NCI-H1436 treated with DMSO at 0.1 percent for 48 hours (cell line): Measurements from ENCODE around the gene KCNJ12.
"Not testable (repeated sequence)": the region's sequence is repeated elsewhere in the genome, so short reads cannot be mapped to it uniquely, and the experiment has no call there.

Source experiments
- DNase-seq: peaks from one replicate; lab custom pipeline; 2025; lab: John Stamatoyannopoulos, UW

The KCNJ12 gene

DNA sequence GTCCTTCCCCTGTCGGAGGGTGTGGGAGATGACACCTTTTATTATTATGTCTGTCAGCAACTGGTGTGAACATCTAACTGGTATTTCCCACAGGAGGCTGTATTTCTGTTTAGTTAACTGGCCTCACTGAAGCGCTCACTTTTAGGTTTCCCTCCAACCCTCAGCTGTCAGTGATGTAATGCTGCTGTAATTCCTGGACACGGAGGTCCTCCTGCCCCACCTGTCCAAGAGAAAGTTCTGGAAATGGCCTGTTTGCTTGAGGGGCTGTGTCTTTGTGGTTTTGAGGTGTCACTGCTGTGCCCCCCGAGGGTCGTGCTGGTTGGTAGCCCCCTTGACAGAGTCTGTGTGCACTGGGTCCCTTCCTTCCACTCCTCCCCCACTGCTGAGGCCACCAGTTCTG, 11.5 kb downstream of the KCNJ12 start:
- no peak for DNase-seq

DNA sequence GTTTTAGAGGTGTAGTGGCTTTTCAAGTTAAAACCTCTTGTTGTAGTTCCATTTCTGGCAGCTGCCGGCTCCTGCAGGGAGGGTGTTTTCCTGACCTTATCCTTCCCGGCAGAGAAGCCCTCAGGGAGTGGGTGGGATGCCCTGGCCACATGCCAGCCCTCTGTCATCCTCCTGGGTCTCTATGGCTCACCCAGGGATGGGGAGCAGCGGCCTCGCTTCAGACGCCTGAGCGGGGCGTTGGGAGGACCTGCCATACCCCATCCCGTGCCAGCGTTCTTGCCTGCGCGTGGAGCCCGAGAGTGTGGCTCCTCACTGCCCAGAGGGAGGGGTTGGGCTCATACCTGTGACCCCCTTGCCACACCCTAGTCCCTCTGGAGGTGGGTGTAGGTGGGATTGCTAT, 11.9 kb downstream of the KCNJ12 start:
- DNase-seq, result no peak

DNA sequence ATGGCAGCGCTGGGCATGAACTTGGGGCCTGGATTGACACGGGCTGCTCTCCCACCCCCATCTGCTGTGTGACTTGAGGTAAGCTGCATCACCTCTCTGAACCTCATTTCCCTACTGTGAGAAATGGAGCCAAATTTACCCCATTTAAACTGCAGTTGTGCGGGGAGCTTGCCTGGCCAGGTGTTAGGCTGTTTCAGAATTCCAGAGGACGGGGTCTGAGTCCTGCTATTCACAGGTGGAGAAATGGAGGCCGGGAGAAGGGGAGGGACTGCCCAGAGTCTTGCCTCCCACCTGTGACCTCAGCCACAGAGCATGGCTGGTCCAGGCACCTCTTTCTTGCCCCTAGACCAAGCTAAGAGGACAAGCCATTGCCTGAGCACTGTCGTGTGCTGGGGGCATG, 12.8 kb downstream of the KCNJ12 start:
- no peak for DNase-seq

DNA sequence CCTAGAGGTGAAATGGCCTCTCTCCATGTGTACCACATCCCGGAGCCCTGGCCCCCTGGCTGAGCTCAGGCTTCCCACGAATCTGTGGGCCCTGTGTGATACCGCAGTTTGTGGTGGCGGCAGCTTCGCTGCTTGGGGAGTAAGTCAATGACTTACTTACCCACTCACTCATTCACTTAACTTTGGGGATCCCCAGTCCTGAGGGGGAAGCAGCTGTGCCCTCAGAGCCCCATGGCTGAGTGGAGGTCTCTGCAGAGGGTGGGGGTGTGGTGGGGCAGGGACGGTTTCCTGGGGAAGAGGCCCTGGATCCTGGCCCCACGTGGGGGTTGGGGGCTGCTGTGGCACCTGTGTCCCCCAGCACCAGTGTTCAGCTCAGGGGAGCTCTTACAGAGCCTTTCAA, 13.2 kb downstream of the KCNJ12 start:
- no peak for DNase-seq

DNA sequence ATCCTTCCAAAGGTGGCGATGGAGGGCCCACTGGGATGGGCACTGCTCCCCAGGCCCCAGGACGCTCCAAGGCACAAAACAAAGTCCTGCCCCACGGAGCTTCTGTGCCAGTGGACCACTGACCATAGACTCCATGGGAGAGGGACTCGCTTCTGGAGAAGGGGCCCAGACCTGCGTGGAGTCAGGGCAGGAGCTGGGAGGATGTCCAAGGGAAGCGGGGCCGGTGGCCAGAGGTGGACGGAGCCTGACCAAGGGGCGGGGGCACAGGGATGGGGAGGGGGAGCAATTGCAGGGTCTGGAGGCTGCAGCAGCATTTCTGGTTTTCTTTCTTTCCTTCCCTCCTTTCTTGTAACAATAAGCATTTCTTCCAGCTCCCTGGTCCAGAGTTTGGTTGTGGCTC, 14.1 kb downstream of the KCNJ12 start:
- DNase-seq, result no peak

DNA sequence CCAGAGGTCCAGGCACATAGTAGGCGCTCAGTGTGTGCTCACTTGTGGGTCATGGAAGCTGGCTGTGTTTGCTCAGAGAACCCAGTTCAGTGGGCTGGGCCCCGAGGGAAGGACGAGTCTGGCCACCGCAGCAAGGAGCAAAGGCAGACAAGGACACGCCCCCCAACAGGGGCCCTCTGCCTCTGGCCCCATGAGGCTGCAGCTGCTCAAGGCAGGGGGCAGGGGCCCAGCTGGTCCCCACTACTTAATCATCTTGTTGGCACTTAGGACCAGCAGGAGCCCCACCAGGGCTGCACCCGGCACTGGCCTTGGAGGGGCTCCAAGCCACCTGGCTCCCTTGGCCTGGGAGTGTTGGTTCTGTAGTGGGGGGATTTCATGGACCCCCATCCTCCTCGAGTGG, 16.1 kb downstream of the KCNJ12 start:
- DNase-seq, result no peak

DNA sequence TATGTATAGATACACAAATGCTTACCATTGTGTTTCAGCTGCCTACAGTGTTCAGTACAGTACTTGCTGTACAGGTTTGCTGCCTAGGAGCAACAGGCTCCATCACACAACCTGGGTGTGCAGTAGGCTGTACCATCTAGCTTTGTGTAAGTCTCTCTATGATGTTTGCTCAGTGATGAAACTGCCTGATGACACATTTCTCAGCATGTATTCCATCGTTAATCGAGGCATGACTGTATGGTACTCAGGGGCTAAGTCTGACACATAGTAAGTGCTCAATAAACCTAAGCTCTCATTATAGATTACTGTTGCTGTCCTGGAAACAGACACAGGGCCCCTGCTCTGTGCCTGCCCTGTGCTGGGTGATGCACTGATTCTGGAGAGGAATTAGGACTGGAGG, 18.1 kb downstream of the KCNJ12 start:
- DNase-seq, result no peak

DNA sequence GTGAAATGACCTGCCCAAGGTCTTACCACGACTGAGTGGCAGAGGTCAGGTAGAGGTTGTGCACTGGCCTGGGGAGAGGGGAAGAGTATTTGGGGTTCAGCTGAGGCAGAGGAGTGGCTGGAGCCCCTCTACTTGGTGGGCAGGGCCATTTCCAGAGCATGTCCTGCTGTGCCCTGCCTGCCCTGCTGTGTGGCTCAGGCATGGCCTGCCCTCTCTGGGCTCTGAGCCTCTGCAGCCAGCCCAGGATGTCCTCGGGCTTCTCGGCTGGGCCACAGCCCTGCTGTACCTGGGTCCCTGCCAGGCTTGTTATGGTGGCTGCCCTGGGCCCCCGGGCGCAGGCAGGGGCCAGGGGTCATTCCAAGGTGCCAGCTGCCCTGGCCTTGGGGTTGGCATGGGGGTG, 19.6 kb downstream of the KCNJ12 start:
- no peak for DNase-seq

DNA sequence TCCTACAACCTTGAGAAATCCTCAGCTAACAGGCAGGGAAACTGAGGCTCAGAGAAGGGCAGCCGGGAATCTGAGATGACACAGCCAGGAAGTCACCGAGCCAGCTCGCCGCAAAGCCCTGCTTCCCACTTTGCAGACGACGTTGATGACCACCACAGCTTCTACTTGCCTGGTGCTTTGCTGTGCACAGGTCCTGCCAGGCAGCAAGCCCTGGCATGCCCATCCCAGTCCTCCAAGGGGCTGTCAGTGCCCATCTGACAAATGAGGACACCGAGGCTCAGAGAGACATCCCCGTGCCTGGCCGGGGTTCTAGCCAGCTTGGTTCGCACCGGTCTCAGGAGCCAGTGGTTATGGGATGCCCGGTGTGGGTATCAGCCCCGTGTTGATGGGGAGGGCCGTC, 20.1 kb downstream of the KCNJ12 start:
- no peak for DNase-seq

DNA sequence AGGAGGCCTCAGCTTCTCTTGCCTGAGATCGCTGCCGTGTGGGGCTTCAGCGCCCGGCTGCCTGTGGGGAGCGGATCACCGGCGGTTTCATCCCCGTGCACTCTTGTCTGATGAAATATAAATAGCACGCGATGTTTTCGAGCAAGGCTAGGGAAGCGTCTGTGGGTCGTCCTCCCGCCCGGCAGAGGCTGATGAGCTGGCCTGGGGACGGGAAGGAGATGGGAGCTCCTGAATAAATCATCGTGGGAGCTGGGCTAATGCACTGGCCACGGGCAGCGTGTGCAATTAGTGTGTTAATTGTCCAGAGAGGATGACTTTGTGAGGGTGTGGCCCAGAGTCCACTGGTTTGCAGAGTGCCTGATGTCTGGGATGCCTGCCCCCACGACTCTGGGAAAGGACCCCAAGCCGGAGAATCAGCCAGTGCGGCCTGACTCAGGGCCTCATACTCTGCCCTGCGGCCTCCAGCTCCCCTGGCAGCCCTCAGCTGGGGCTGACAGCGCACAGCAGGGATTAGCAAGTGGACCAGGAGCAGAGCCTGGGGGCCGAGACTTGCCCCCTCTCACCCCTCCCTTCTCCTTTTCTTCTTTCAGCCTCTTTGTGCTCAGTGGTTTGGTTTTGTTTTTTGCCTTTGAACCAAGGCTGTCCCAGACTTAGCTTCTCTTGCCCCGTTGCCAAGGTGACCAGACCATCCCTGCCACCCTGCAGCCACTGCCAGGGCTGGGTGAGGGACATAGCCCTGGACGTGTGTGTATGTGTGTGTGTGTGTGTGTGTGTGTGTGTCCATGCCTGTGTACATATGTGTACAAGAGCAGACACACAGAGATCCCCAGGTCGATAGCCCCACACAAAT, 21.4 kb downstream of the KCNJ12 start:
- no peak for DNase-seq

DNA sequence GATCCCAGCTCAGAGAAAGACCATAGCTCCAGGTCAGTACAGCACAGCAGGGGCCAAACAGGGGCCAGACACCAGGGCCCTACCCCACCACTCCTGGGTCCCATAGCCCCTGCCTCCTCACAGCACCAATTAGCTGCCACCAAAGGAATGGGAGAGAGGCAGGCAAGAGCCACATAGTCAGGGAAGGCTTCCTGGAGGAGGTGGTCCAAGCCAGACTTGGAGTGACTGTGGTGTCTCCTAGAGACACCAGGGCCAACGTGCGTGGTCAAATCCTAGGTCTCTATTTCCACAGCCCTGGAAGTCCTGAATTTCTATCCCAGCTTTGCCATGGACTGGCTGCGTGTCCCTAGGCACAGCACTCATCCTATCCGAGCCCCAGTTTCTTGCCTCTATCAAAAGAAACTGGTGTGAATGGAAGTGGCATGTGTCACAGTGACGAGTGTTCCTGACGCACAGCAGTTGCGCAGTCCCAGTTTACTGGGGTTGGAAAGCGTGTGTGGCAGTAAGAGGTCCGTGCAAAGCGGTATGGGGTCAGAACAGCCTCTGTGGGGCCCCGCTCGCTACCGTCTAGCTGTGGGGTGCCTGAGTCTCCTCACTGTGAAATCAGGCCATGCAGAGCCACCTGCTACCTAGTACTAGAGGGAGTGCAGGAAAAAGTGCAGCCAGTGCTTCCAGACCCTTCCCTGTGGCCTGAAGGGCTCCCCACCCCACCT, 23.5 kb downstream of the KCNJ12 start:
- DNase-seq, result no peak

DNA sequence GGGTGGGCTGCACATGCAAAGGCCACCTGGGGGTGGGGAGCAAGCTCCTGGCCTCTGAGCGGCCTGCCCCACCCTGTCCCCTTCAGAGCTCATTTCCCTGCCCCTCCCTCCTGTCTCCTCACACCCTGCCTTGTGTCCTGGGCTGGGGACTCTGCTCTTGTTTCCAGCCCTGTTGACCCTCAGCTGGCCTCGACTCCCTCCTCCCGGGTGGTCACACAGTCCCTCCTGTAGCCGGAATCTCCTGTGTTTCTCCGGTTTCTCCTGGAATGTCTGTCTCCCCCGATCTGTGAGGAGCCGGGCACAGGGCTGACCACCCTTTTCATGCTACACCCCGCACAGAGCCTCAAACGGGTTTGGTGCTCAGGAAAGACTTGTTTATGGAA, 24.0 kb downstream of the KCNJ12 start:
- DNase-seq, result not testable (repeated sequence)

DNA sequence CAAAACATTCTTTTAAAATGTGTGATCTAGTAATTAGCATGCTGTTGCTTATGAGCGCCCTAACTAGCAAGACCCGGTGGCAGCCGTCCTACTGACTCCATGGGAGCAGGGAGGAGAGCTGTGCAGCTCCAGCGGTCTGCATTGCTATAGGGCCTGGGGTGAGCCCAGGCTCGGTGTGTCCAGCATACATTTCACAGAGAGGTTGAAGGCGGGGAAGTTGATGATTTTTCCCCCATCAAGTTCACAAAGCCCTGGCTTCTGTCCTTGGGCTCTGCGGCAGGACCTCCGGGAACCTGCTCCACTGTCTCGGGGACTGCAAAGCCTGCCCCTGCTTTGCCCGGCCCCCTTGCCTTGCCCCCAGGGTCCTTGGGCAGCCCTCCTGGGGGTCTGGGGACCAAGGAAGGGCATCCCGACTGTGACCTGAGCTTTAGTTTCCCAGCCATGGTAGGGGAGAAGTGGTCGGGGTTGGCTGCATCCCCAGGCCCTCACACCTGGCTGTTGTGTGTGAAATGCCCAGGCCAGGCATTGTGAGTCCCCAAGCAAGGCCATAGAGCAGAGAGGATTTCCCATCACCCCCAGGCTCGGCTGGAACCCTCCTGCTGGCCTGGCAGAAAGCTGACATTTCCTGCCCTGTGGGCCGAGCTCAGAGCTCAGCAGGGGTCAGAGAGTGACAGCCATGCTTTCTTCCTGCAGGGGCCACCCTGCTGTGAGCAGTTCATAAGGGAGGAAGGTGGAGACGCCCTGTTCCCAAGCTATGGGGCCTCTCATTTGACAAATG, 24.8 kb downstream of the KCNJ12 start:
- no peak for DNase-seq

DNA sequence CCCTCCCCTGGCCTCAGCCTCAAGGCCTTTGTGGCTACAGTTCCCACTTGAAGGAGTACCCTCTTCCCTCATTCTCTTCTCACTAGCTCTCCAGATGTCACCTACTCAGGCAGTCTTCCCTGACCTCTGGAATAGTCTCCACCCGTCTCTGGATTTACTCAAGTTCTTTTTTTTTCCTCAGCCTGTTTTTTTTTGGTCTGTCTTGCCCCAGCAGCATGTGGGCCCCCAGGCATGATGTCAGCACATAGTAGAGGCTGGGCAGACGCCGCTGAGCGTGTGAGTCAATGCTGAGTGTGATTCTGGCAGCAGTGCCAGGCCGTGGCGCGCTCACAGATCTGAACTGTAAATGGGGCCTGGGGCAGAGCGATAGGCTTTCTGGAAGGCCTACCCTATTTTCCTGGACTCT, 26.0 kb downstream of the KCNJ12 start:
- not testable (repeated sequence) for DNase-seq

DNA sequence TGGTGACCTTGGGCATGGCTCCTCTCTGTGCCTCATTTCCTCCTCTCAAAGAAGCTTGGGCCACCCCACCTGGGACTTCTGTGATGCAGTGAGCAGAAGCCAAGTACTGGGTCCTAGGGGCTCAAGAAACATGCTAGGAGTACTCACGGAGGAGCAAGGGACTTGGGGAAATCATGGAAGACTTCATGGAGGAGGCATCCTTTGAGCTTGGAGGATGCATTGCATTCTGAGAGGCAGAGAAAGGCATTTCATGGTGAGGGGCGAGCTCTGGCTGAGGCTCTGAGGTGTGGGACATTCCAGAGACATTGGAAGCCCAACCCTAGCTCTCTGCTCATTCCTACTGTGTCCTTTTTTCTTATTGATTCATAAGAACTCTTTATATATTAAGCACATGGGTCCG, 26.8 kb downstream of the KCNJ12 start:
- not testable (repeated sequence) for DNase-seq

DNA sequence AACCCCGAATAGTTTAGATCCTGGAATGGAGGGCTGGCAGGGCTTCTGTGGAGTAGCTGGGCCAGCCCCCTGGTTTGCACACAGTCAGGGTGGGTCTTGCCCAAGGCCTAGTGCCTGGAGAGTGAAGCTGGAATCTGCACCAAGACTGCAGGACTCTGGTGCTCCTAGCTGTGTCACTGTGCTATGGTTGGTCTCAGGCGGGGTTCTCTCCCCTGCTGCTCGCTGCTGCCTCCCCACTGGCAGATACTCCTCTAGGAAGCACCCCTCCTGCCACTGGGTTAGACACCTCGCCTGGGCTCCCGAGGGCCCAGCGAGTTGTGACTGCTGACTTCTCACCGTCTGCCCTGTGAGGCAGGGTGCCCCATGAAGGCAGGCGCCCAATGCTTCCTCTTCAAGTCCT, 27.9 kb downstream of the KCNJ12 start:
- not testable (repeated sequence) for DNase-seq

DNA sequence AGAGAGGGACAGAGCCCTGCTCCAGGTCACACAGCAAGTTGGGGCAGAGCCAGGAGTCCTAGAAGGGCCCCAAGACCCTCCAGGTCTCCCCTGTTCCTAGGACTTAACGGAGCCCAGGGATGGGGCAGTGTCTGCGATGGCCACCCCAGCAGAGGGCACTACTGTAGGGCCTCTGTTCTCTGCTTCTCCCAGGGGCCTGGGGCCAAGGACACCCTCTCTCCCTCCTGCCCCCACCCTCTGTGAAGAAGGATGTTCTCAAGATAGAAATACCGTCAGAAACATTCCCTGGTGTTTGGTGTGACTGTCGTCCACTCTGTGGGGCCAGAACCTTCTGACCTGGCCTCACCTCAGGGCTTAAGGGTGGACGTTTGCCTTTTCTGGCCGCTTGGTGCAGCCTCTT, 28.4 kb downstream of the KCNJ12 start:
- DNase-seq, result not testable (repeated sequence)

DNA sequence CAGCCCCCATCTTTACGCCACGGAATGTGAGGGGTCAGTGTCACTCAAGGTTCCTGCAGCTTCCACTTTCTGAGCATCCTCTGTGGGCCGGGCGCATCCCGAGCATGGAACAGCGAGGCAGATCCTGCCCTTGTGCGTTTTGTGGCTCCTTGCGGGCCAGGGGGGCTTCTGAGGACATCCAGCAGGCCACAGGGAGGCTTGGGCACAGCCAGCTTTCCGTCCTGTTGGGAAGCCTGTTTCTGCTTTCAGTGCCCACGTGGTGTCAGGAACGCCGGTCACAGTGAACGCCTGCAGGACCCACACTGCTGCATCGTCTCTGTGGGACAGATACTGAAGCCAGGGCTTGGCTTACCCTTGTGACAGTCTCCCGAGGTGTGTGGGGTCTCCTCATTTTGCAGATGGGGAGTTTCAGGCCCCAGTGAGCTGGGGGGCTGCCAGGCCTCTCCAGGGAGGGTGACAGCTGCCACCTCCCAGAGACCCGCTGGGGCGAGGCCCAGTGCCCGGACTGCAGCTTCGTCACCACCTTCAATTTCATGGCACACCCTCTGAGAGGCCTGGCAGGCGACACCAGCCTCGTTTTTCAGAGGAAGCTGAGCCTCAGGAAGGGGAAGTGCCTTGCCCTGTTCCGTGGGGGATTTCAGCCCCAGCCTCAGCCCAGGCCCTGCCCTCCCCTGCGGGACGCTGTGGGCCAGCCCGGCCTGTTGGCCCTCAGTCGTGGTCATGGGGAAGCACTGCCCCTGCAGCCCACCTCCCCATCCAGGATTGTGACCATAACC, 29.0 kb downstream of the KCNJ12 start:
- DNase-seq, result not testable (repeated sequence)

DNA sequence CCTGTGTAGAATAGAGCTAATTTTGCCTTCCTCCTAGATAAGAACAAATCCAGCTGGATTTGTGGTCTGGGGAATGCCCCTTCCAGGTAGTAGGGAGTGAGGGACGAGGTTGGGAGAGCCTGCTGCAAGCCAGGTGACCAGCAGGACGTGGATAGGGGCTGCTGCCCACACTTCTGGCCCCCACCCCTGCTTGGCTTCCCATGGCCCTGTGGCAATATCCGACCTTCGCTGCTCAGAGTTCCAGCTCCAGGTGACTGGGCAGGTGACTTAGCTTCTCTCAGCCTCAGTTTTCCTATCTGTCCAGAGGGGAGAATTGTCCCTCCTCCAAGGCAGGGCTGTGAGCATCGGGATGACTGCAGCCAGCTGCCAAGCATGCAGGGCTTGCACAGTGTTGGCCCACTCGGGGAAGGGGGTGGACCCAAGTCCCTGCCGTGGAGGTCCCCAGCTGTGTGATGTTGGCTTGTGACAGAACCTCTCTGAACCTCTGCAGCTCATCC, 29.8 kb downstream of the KCNJ12 start:
- not testable (repeated sequence) for DNase-seq

DNA sequence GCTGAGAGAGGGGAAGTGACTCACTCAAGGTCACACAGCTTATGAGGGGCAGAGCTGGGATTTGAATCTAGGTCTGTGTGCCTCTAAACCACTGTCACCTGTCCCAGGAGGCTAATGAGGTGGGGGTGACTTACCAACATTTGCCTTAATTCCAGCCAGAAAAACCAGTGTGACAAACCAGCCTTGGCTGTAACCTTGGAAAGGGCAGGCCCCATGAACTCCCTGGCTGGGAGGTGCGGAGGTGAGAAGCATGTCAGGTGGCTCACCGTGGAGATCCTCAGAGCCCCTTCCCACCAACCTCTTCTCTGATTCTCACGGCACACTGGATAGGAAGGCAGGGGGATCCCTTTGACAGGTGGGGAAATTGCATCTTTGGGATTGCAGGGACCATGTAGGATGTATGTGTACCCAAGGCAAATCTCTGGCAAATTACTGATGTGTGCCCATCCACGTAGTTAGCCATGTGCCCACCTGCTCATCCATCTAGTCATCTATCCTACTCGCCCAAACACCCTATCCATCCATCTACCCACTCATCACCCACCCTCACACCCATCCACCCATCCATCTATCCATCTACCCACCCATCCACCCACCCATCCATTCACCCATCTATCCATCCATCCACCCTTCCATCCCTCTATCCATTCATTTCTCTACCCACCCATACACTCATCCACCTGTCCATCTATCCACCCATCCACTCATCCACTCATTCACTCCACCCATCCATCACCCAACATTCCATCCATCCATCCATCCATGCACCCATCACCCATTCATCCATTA, 30.7 kb downstream of the KCNJ12 start:
- not testable (repeated sequence) for DNase-seq

DNA sequence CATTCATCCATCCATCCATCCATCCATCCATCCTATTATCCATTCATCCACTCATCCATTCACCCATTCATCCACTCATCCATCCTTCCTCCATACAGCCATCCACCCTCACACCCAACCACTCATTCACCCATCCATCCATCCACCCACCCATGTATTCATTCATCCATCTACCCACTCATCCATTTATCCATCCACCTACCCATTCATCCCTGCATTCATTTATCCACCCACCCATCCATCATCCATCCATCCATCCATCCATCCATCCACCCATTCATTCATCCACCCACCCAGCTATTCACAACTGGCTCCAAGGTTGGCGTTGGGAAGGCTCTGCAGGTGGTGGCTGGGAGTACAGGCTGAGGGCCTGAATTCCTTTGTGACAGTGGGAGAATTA, 31.6 kb downstream of the KCNJ12 start:
- DNase-seq, result not testable (repeated sequence)
